K562 (cell line): ENCODE results near the gene PTPRC. TPM values are rescaled to one million over a fixed set of nuclear protein-coding genes. Genes with fewer than 3 reads are reported as not detected.
A peak's percentile ranks its signal among the peaks of the same experiment; 100 is the strongest.

ENCODE experiments used
- ATAC-seq: fragments of 200-7000 bp; cut with Tn5 transposase; 3 replicates; pipeline ENCODE4 v1.9.1; 2020; ENCODE audit warnings: moderate library complexity
- BruUV-seq: library from RNA; stranded (reverse); fragments of 400-500 nt; replicated peaks from 2 replicates; lab custom pipeline; 2021; lab: Mats Ljungman, UMichigan
- CTCF ChIA-PET: fragments of 300-600 bp; formaldehyde crosslinking; extraction: SDS; loops from one replicate; lab custom pipeline; 2021; ENCODE audit warnings: low intra/inter-chr PET ratio; lab: Yijun Ruan, JAX
- POLR2A ChIA-PET: fragments of 300-600, 350-650 bp; sonication (Branson Sonifier 250); formaldehyde crosslinking; extraction: SDS; loops from one replicate; lab custom pipeline; 2021; ENCODE audit warnings: antibody characterized with exemption, inconsistent platforms; lab: Yijun Ruan, JAX
- DNase-seq, 4 experiments: peaks; one replicate each; pipeline versions ENCODE4 v3.0.0 to v3.0.0-alpha.2; 2011 to 2018; ENCODE audit warnings: low spot score in 3 of 4, mixed read lengths in 3 of 4; ENCODE audit errors: extremely low read depth in 1 of 4
- FAIRE-seq: peaks from 2 replicates; lab custom pipeline; 2011; peaks lifted over from hg19 to GRCh38; lab: Jason Lieb, UNC
- H2AFZ ChIP-seq: 2 replicates; pipeline ENCODE4 v1.6.0; 2011; ENCODE audit warnings: low read depth, low read length, control low read depth, inconsistent platforms
- H3K27ac ChIP-seq: fragments of 200-600 bp; 3 replicates; pipeline ENCODE4 v1.8.0; 2011; ENCODE audit warnings: low read depth, mild to moderate bottlenecking, control low read depth, inconsistent platforms, low read length, moderate library complexity, mixed read lengths; ENCODE audit errors: extremely low read depth
- H3K27me3 ChIP-seq, 2 experiments: fragments of 300-600 bp in 1 of 2; 2 replicates in 1 of 2; 3 replicates in 1 of 2; pipeline versions ENCODE4 v1.6.0 to v1.8.0; 2011; ENCODE audit warnings: inconsistent platforms in 2 of 2, low read length in 2 of 2, mild to moderate bottlenecking in 1 of 2, mixed read lengths in 1 of 2, moderate library complexity in 1 of 2; ENCODE audit not compliant: control insufficient read depth in 2 of 2, insufficient read depth in 2 of 2
- H3K36me3 ChIP-seq: fragments of 300-600 bp; 3 replicates; pipeline ENCODE4 v1.8.0; 2011; ENCODE audit warnings: mild to moderate bottlenecking, low read length, inconsistent platforms; ENCODE audit not compliant: control insufficient read depth, insufficient read depth
- H3K4me1 ChIP-seq, 2 experiments: fragments of 200-600 bp in 1 of 2; replicated peaks in 1 of 2; 2 replicates in 1 of 2; 3 replicates in 1 of 2; pipeline versions ENCODE4 v1.5.1 to v1.8.0; 2011; ENCODE audit warnings: inconsistent platforms in 2 of 2, low read length in 2 of 2, mild to moderate bottlenecking in 1 of 2, mixed read lengths in 1 of 2, moderate library complexity in 1 of 2; ENCODE audit not compliant: control insufficient read depth in 2 of 2, insufficient read depth in 2 of 2
- H3K4me2 ChIP-seq: 2 replicates; pipeline ENCODE4 v1.6.1; 2011; ENCODE audit warnings: low read length, control low read depth, inconsistent platforms, mixed read lengths; ENCODE audit not compliant: insufficient read depth
- H3K4me3 ChIP-seq: fragments of 200-600 bp; sonication (generic), shearing (Covaris generic); 2 replicates; pipeline ENCODE4 v1.5.1; 2016; ENCODE audit warnings: control low read depth, inconsistent platforms
- H3K79me2 ChIP-seq: fragments of 200-600 bp; 3 replicates; pipeline ENCODE4 v1.8.0; 2011; ENCODE audit warnings: low read length, inconsistent platforms; ENCODE audit not compliant: control insufficient read depth, insufficient read depth
- H3K9ac ChIP-seq, 2 experiments: 2 replicates each; pipeline versions ENCODE4 v1.6.0 to v1.6.1; 2011; ENCODE audit warnings: low read depth in 2 of 2, low read length in 2 of 2, control low read depth in 1 of 2, inconsistent platforms in 1 of 2, mild to moderate bottlenecking in 1 of 2, mixed read lengths in 1 of 2; ENCODE audit not compliant: insufficient read depth in 1 of 2
- H3K9me1 ChIP-seq: one replicate; pipeline ENCODE4 v1.6.0; 2011; ENCODE audit warnings: inconsistent platforms, mild to moderate bottlenecking, low read length, moderate library complexity; ENCODE audit not compliant: control insufficient read depth, insufficient read depth
- H3K9me3 ChIP-seq: replicated peaks from 2 replicates; pipeline ENCODE4 v1.5.1; 2011; ENCODE audit warnings: low read depth, low read length, inconsistent platforms; ENCODE audit not compliant: control insufficient read depth, insufficient read depth
- H4K20me1 ChIP-seq: replicated peaks from 2 replicates; pipeline ENCODE4 v1.6.1; 2011; ENCODE audit warnings: low read length, inconsistent platforms, mixed read lengths; ENCODE audit not compliant: control insufficient read depth, insufficient read depth
- CBX1 ChIP-seq: sonication (generic); IDR thresholded peaks from 2 replicates; pipeline ENCODE4 v1.6.1; 2016; ENCODE audit warnings: antibody characterized with exemption, low read depth, mild to moderate bottlenecking
- CHD2 ChIP-seq: IDR thresholded peaks from 2 replicates; pipeline ENCODE4 v1.6.1; 2011; ENCODE audit warnings: low read depth, low read length
- DMBX1 ChIP-seq: fragments of 250-450 bp; sonication (Bioruptor Pico); IDR thresholded peaks from 2 replicates; pipeline ENCODE4 v1.8.0; 2022; ENCODE audit warnings: inconsistent platforms, mild to moderate bottlenecking, moderate library complexity, borderline replicate concordance
- GATA2 ChIP-seq: sonication (generic); formaldehyde crosslinking; IDR thresholded peaks from 2 replicates; pipeline ENCODE4 v1.4.0; 2020; ENCODE audit warnings: mild to moderate bottlenecking, missing genetic modification reagents
- PTTG1 ChIP-seq: fragments of 450-650 bp; IDR thresholded peaks from 2 replicates; pipeline ENCODE4 v1.6.1; 2016; ENCODE audit warnings: low read depth, mild to moderate bottlenecking, missing genetic modification characterization, missing compliant biosample characterization
- WGBS: fragments of 100-300 bp; shearing (Covaris generic); methylation state at CpG from one replicate; pipeline ENCODE4 v1.1.6; 2016; ENCODE audit warnings: low coverage, mixed read lengths; ENCODE audit not compliant: insufficient coverage; ENCODE audit errors: missing lambda C conversion rate; 5-methylcytosine and 5-hydroxymethylcytosine counted together
- in situ Hi-C: fragments of 300-500 bp; cut with MboI; formaldehyde crosslinking; loops from 4 replicates; pipeline ENCODE4 v1.15.0; 2018; ENCODE audit warnings: inconsistent platforms, mixed read lengths
- intact Hi-C: fragments of 100-400 bp; cut with micrococcal nuclease; formaldehyde crosslinking; loops from 2 replicates; pipeline ENCODE4 v1.14.2; 2022
- polyA plus RNA-seq, 8 experiments: library from polyadenylated mRNA; depleted of rRNA in 4 of 8; stranded (reverse) in 5 of 8; unstranded in 3 of 8; fragments of >200 nt; fragmentation: Nextera tagmentation in 2 of 8; fragmentation: Illumina TruSeq in 1 of 8; extraction: Ambion mirVana in 2 of 8; extraction: Trizol in 1 of 8; gene quantifications; 2 replicates each; pipeline versions ENCODE4 v1.2.1 to v1.2.3, GENCODE V29; 2011 to 2014; ENCODE audit warnings: inconsistent platforms in 1 of 8, missing spikeins in 1 of 8
- total RNA-seq, 7 experiments: library from RNA; depleted of rRNA in 6 of 7; stranded (reverse); fragments of >200 nt in 6 of 7; fragmentation: Illumina TruSeq in 2 of 7; extraction: Trizol in 2 of 7; gene quantifications; 2 replicates each; pipeline versions ENCODE4 v1.2.1 to v1.2.3, GENCODE V29; 2011 to 2021; ENCODE audit warnings: low replicate concordance in 1 of 7
- TF ChIP-seq, protein P1 (sequence below): fragments of 450-650 bp; formaldehyde crosslinking; IDR thresholded peaks from 2 replicates; pipeline ENCODE4 v1.4.0; 2020; ENCODE audit warnings: mild to moderate bottlenecking, mixed read lengths
- TF ChIP-seq, protein P2 (sequence below): sonication (generic); formaldehyde crosslinking; IDR thresholded peaks from 2 replicates; pipeline ENCODE4 v1.8.1; 2022; ENCODE audit warnings: missing genetic modification reagents

PTPRC gene
- total and polyA plus RNA-seq, 9 of the 15 experiments (the other 6 are each of a cell fraction or from before 2014, with no cell fraction given) = 7.1 to 107 (median 62.9) TPM

DNA sequence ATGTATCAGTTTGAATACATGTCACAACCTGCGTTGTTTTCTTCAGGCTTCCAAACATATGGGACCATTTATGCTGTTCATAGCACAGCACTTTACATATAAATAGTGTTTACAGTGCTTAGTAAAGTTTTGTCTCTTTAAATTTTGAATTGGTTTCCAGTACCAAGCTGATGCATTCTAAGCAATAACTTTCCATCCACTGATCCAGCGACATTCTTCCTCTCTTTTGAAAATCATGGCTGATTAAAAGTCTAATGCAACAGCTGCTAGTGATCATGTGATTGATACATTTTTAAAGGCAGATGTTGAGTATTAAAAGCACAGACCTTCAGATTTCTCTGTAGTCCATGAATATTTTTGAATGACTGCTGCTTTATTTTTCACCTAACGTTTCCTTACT lies 154.9 kb downstream of the PTPRC start:
- Histone ChIP-seq H3K4me2 (no peak overlapping the region), H3K4me3 (no peak overlapping the region), H3K9me3 (no peaks in the 10 kb centered on the region), H3K27me3 (no peaks in the 10 kb centered on the region), H3K9ac (no peak overlapping the region), H4K20me1 (no peaks in the 10 kb centered on the region), H3K4me1 (no peaks in the 10 kb centered on the region), H3K36me3 (no peaks in the 10 kb centered on the region), H3K9me1 (no peaks in the 10 kb centered on the region), H2AFZ (no peak overlapping the region), H3K27ac (no peak overlapping the region), H3K79me2 (no peaks in the 10 kb centered on the region)
- in situ Hi-C loops (no loop called here), intact Hi-C loops (no loop called here)
- no peak for FAIRE-seq
- no TSS peak for BruUV-seq
- ChIA-PET POLR2A (no interaction called here), CTCF (no interaction called here)
- DNase-seq = no peak
- no peak for TF ChIP-seq PTTG1 (tag)
- no peak for TF ChIP-seq CBX1
- no peak for TF ChIP-seq DMBX1 (CRISPR knock-in tag)
- TF ChIP-seq, protein P1, sequence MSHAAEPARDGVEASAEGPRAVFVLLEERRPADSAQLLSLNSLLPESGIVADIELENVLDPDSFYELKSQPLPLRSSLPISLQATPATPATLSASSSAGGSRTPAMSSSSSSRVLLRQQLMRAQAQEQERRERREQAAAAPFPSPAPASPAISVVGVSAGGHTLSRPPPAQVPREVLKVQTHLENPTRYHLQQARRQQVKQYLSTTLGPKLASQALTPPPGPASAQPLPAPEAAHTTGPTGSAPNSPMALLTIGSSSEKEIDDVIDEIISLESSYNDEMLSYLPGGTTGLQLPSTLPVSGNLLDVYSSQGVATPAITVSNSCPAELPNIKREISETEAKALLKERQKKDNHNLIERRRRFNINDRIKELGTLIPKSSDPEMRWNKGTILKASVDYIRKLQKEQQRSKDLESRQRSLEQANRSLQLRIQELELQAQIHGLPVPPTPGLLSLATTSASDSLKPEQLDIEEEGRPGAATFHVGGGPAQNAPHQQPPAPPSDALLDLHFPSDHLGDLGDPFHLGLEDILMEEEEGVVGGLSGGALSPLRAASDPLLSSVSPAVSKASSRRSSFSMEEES = peak; percentile 46
- no peak for TF ChIP-seq GATA2 (CRISPR knock-in tag)
- TF ChIP-seq, protein P2, sequence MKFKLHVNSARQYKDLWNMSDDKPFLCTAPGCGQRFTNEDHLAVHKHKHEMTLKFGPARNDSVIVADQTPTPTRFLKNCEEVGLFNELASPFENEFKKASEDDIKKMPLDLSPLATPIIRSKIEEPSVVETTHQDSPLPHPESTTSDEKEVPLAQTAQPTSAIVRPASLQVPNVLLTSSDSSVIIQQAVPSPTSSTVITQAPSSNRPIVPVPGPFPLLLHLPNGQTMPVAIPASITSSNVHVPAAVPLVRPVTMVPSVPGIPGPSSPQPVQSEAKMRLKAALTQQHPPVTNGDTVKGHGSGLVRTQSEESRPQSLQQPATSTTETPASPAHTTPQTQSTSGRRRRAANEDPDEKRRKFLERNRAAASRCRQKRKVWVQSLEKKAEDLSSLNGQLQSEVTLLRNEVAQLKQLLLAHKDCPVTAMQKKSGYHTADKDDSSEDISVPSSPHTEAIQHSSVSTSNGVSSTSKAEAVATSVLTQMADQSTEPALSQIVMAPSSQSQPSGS (CRISPR knock-in tag) = no peak
- TF ChIP-seq CHD2 = no peak
- 0% methylated on average over 3 of the region's 3 CpGs for WGBS
- no peak for ATAC-seq
